GM21367 (cell line): Measurements from ENCODE around the gene ASTN2.
A peak's percentile ranks its signal among the peaks of the same experiment; 100 is the strongest.

ENCODE experiments used
- ATAC-seq: cut with Tn5 transposase; IDR thresholded peaks from one replicate; pipeline ENCODE4 v1.9.1; 2021; ENCODE audit not compliant: unreplicated experiment

The ASTN2 gene

DNA sequence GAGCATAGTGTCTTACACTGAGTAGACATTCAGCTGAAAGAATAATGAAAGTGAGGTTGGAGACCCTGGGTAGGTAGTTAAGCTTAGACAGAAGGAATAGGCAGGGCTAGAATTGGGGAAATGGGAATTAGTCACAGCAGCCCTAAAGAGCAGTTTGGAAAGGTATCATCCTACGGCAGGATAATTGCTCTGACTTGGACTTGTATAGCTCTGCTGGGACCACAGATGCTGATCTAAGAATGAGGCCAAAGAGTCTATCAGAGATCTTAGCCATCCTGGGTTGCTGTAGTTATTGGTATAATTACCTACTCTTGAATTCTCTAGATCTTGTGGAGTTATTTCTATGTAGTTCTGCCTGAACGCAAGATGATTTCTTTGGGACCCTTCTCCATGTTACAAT lies 288.0 kb downstream of the ASTN2 start:
- ATAC-seq = no peak

DNA sequence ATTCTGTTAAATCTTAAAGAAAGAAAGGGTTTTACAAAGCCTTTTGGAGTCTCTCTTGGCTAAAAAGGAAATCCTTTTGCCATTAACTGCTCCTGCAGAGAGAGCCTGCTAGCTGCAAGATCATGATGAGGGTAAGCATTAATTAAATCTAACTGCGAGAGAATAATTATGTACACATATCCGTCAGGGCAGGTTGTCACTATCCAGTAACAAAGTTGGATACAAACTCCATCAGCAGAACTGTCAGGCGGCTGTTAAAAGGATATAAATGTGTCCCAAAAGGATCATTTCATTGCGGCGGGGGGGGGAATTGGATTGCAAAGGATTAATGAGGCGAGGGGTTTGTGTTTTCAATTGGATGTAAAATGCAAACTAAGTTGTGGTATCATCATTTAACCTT lies 289.3 kb downstream of the ASTN2 start:
- no peak for ATAC-seq

DNA sequence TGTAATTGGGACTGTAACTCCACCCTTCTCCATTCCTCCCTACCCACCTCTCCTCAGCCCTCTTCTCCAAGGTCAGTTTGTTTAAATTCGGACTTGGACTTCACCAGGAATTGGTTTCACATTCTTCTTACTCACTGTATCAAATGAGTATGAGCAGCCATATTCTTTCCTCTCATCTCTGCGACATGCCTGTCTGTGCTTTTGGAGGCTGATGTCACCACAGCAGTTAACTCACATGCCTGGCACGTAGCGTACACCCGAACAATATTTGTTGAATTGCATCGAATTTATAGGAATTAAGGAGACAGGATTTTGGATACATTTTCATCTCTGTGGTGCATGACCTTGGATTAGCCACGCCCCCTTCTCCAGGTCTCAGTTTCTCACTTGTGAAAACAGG lies 291.1 kb downstream of the ASTN2 start:
- no peak for ATAC-seq

GRCh38 chr9:117122953-117123352 lies 291.9 kb downstream of the ASTN2 start:
- no peak for ATAC-seq

DNA sequence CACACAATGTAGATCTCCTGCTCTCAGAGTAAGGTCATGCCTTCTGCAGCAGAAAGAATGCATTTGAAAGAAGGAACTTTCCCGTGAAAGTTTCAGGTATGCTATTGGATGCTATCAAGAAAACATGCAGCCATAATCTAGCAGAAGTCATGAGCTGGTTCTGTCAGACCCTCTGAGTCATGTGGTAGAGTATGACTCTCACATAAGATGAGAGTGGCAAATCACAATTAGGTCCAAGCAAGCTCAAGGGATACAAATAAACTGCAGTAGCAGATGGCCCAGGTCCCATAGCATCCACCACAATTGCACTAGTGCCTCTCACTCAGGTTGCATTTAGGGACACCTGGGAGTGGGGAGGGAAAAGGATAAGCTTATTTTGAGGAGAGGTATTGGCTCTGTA lies 292.8 kb downstream of the ASTN2 start:
- no peak for ATAC-seq

GRCh38 chr9:117121316-117121715 lies 293.5 kb downstream of the ASTN2 start:
- ATAC-seq = no peak

GRCh38 chr9:117120061-117120460 lies 294.8 kb downstream of the ASTN2 start:
- ATAC-seq = no peak

DNA sequence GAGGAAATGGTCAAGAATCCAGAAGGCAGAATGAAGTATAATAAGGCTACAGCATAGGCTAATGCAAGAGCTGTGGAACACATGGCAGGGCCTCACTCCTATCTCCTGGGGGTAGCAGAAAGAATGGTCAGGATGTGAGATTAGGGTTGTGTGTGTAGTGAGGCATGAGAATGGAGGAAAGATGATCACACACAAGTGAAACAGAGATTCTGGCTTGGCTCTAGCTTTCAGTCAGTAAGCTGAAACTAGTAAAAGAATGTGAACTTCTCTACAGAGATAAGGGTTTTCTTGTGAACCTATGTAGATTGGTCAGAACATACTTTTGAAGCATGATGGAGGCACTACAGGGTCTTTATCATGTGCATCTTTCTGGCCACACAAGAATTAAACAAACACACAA lies 298.8 kb downstream of the ASTN2 start:
- peak; percentile 92 for ATAC-seq

DNA sequence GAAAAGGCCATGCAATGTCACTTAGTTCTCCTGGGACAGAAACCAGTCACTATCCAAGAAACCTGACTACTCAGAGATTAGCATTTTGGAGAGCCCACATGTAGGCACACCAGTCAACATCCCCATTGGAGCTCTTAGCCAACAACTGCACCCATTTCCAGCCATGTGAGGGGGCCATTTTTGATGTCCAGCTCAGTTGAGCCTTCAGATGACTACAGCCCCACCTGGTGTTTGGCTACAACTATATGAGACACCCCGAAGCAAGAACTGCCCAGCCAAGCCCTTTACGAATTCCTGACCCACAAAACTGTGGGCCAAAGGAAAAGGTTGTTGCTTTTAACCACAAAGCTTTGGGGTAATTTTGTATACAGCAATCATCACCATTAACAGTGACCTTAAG lies 300.1 kb downstream of the ASTN2 start:
- ATAC-seq = no peak

- ATAC-seq = no peak
Measured at GRCh38 chr9:117104716-117105495, 310.0 kb downstream of the ASTN2 start.

DNA sequence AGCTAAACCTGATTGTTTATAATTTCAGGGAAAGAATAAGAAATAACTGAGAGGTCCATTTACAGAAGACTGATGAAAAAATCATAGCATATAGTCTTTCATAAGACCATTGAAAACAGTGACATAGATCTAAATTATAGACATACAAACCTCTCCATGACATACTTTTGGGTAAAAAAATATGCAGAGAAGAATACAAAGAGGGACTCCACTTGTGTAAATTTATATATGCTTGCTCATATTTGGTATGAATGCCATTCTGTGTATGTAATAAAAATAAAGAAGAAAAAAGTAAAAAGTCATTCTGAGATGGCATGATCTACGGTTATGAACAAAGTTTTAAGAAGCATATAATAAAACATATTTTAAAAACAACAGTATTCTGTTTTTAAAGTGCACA lies 310.7 kb downstream of the ASTN2 start:
- no peak for ATAC-seq

- ATAC-seq = no peak
Measured at GRCh38 chr9:117103438-117104110, 311.3 kb downstream of the ASTN2 start.

DNA sequence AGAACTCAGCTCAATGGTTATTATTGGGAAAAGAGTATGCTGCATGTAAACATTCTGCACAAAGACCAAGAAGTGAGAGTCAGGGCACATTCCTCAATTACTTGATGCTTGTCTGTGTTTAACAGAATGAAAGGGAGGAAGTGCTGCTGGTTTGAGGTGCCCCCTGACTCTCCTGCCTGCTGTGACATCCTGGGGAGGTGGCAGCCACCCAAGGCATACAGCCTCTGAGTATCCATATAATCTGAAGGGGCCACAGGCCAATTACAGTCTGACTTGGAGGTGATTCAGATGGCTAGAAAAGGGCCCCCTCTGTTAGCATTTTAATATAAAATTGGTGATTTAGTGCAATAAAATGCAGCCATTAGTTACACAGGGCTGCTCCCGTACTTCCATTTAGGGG lies 313.8 kb downstream of the ASTN2 start:
- no peak for ATAC-seq

GRCh38 chr9:117098331-117098730 lies 316.5 kb downstream of the ASTN2 start:
- ATAC-seq = no peak

GRCh38 chr9:117097761-117098160 lies 317.1 kb downstream of the ASTN2 start:
- no peak for ATAC-seq

- ATAC-seq = no peak
Measured at GRCh38 chr9:117096138-117096537, 318.7 kb downstream of the ASTN2 start.

DNA sequence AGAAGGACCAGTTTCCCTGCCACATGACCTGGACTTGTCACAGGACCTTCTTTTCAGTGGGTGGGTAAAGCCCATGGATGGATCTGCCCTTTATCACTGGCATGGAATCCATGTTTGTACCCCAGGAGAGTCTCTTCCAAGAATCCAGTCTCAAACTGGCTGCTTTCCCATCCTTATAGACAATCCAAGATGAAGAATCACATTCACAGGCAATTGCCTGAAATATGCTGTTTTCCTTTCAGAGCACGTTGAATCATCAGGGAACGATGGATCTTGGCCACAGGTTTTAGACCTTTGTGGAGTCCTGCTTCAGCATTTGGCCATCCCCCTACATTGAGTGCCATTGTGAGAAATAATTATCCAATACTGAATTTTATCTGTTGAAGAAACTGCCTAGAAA lies 319.8 kb downstream of the ASTN2 start:
- ATAC-seq = no peak

DNA sequence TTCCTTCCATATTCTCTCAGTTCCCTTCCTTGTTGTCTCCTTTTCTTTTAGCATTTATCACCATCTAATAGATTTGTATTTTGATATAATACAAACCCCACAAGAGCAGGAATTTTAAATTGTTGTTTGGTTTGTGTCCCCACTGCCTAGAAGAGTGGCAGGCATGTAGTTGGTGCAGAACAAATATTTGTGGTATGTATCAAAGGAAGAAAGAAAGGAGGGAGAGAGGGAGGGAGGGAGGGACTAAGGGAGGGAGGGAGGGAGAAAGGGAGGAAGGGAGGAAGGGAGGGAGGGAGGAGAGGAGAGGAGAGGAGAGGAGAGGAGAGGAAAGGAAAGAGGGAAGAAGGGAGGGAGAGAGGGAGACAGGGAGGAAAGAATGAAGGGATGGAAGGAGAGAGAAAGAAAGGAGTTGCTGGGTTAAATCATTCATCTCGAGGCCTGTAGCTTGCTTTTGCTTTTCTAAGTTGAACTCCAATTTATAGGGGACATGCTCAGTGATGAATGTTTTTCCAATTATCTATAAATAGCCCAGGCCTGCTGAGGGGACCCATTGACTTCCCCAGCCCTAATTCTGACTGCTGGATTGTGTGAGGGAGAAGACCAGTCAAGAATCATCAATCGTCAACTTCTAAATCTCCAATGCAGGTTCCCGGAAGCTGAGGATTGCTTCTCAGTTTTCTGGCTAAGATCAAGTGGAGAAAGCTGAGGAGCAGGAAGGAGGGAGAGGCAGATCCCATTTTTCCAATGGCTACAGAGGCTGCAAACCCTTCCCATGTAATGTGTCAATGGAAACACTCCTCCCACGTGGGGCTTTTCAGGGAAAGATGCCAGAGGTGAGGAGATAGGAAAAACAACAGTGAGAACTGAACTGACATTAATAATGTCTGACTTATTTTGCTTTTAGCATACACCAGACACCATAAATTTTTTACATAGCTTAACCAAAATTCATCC lies 320.7 kb downstream of the ASTN2 start:
- ATAC-seq = no peak

- ATAC-seq = no peak
Measured at GRCh38 chr9:117092582-117092981, 322.3 kb downstream of the ASTN2 start.

GRCh38 chr9:117091529-117091928 lies 323.3 kb downstream of the ASTN2 start:
- ATAC-seq = no peak

- no peak for ATAC-seq
Measured at GRCh38 chr9:117088786-117089185, 326.1 kb downstream of the ASTN2 start.

DNA sequence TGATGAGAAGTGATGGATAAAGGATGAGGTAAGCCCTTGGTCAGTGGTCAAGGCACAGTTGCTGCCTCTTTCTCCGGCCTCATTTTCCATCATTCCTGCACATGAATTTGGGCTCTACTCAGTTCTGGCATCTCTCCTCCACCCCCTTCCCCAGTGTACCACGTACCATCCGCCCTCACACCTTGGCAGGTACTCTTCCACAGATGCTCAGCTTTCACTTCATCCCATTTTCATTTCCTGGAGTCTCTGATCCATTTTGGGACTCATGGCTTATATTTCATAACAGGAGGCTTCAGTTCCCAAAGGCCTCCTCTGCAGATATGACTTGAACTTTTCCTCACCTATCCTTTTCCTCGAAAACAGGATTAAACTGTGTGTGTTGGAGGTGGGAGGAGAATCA lies 326.7 kb downstream of the ASTN2 start:
- ATAC-seq = no peak
